Keratinocyte (primary cell): ENCODE results near the gene AATF.

Source experiments
- EZH2 ChIP-seq: IDR thresholded peaks from one replicate; pipeline ENCODE4 v1.6.1; 2012; ENCODE audit warnings: inconsistent platforms, mild to moderate bottlenecking, low read length, moderate library complexity
- TF ChIP-seq, protein P1 (sequence below), 3 experiments: IDR thresholded peaks in 1 of 3; conservative IDR thresholded peaks in 1 of 3; optimal IDR thresholded peaks in 1 of 3; 2 replicates in 2 of 3; 3 replicates in 1 of 3; pipeline versions ENCODE3 to v1.5.1; 2011; ENCODE audit warnings: low read length in 3 of 3, mild to moderate bottlenecking in 3 of 3, moderate library complexity in 2 of 3, control low read depth in 1 of 3, inconsistent platforms in 1 of 3; ENCODE audit not compliant: insufficient read depth in 2 of 3; ENCODE audit errors: extremely low read depth in 1 of 3

GRCh38 chr17:37098152-37098551 lies 149.4 kb downstream of the AATF start:
- TF ChIP-seq, protein P1, sequence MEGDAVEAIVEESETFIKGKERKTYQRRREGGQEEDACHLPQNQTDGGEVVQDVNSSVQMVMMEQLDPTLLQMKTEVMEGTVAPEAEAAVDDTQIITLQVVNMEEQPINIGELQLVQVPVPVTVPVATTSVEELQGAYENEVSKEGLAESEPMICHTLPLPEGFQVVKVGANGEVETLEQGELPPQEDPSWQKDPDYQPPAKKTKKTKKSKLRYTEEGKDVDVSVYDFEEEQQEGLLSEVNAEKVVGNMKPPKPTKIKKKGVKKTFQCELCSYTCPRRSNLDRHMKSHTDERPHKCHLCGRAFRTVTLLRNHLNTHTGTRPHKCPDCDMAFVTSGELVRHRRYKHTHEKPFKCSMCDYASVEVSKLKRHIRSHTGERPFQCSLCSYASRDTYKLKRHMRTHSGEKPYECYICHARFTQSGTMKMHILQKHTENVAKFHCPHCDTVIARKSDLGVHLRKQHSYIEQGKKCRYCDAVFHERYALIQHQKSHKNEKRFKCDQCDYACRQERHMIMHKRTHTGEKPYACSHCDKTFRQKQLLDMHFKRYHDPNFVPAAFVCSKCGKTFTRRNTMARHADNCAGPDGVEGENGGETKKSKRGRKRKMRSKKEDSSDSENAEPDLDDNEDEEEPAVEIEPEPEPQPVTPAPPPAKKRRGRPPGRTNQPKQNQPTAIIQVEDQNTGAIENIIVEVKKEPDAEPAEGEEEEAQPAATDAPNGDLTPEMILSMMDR (optimal IDR thresholded peaks at IDR 0.05 in 1 of 3, IDR thresholded peaks at IDR 0.05 in 1 of 3, conservative IDR thresholded peaks at IDR 0.05 in 1 of 3; ENCODE audit: extremely low read depth in 1 of 3, insufficient read depth in 2 of 3, low read length in 3 of 3): no peak
- TF ChIP-seq EZH2: no peak
